Measurements from ENCODE around the gene VCAM1.
A peak's percentile ranks its signal among the peaks of the same experiment; 100 is the strongest.
"Not testable (repeated sequence)": the region's sequence is repeated elsewhere in the genome, so short reads cannot be mapped to it uniquely, and the experiment has no call there.

Gene VCAM1, protein sequence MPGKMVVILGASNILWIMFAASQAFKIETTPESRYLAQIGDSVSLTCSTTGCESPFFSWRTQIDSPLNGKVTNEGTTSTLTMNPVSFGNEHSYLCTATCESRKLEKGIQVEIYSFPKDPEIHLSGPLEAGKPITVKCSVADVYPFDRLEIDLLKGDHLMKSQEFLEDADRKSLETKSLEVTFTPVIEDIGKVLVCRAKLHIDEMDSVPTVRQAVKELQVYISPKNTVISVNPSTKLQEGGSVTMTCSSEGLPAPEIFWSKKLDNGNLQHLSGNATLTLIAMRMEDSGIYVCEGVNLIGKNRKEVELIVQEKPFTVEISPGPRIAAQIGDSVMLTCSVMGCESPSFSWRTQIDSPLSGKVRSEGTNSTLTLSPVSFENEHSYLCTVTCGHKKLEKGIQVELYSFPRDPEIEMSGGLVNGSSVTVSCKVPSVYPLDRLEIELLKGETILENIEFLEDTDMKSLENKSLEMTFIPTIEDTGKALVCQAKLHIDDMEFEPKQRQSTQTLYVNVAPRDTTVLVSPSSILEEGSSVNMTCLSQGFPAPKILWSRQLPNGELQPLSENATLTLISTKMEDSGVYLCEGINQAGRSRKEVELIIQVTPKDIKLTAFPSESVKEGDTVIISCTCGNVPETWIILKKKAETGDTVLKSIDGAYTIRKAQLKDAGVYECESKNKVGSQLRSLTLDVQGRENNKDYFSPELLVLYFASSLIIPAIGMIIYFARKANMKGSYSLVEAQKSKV

DNA sequence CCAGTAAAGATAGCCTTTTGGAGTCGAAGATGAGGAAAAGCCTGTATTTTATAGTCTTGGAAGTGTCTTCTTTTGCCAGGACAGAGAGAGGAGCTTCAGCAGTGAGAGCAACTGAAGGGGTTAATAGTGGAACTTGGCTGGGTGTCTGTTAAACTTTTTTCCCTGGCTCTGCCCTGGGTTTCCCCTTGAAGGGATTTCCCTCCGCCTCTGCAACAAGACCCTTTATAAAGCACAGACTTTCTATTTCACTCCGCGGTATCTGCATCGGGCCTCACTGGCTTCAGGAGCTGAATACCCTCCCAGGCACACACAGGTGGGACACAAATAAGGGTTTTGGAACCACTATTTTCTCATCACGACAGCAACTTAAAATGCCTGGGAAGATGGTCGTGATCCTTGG, at the start of gene VCAM1:
Gene VCAM1, plus strand, starts transcription at position 253 of the 400 bp plus-strand sequence. Its CDS starts 119 bp downstream, at position 372.
- H3K4me3 Mint-ChIP-seq = peak within 1 kb of the TSS; percentile 58 to 59
- H3K27me3 Mint-ChIP-seq = peaks cover 14% of the 10 kb centered on the region
- no peak within 1 kb of the TSS for H3K27ac Mint-ChIP-seq
- ATAC-seq (peak; percentile 38), DNase-seq (peak; percentile 9 to 10)
- H3K9me3 Mint-ChIP-seq = no peaks in the 10 kb centered on the region
- peaks cover 22% of the 10 kb centered on the region for H3K4me1 Mint-ChIP-seq

GRCh38 chr1:100670083-100670482, 49.5 kb upstream of the VCAM1 start:
- ATAC-seq (no peak), DNase-seq (no peak)
- Mint-ChIP-seq H3K27ac (no peak overlapping the region), H3K9me3 (peaks cover 0 to 15% of the 10 kb centered on the region in 2 donors), H3K4me1 (no peaks in the 10 kb centered on the region), H3K4me3 (no peak overlapping the region), H3K27me3 (peaks cover 7% of the 10 kb centered on the region)

- H3K27me3 Mint-ChIP-seq = peaks cover 7% of the 10 kb centered on the region
- no peaks in the 10 kb centered on the region for H3K4me1 Mint-ChIP-seq
- peaks cover 0 to 15% of the 10 kb centered on the region in 2 donors for H3K9me3 Mint-ChIP-seq
- no peak overlapping the region for H3K4me3 Mint-ChIP-seq
- DNase-seq = no peak
- ATAC-seq = no peak
- H3K27ac Mint-ChIP-seq = no peak overlapping the region
Measured at GRCh38 chr1:100671601-100672000, 47.9 kb upstream of the VCAM1 start.

DNA sequence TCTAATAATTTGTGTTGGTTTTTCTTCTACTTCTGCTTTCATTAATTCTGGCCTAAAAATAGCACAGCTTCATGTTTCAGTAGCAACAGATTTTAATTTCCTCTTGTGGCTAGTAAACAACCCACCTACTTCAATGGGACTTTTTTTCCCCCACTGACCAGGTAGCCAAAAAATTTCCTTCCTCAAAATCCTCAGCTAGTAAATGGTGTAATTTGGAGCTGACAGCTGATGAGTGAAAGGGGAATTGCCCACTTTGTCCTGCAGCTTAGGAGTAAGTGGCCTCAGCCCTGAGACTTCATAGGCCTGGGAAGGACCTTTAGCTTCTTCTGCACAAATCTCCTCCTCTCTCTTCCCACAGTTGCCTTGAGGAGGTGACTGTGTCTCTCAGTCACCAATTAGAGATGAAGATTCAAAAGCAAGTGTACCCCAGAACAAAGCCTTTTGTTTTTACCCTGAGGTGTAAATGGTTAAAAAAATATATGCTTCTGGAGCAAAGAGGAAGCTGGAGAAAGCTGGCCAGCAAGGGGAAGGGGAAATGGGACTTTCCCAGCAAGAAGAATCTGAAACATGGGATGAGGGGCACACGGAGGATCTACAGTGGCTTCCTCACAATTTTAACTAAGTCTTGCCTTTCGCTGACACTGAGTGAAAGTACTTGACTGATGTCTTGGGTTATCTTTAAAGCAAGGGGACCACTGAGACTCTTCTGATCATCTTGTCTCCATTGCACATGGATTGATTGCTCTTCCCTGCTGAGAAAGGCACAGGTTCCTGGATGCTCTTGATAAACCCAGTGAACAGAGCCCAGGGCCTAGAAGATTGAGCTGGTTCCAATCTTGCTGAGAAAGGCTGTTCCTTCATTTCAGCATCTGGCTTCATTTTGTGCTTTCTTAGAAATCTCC, 35.8 kb upstream of the VCAM1 start:
- H3K27ac Mint-ChIP-seq = peak overlapping the region in 1 of 2 donors; percentile 71
- peaks cover 9 to 18% of the 10 kb centered on the region in 2 donors for H3K9me3 Mint-ChIP-seq
- ATAC-seq (no peak), DNase-seq (no peak)
- peaks cover 2% of the 10 kb centered on the region for H3K27me3 Mint-ChIP-seq
- H3K4me1 Mint-ChIP-seq = no peaks in the 10 kb centered on the region
- no peak overlapping the region for H3K4me3 Mint-ChIP-seq

DNA sequence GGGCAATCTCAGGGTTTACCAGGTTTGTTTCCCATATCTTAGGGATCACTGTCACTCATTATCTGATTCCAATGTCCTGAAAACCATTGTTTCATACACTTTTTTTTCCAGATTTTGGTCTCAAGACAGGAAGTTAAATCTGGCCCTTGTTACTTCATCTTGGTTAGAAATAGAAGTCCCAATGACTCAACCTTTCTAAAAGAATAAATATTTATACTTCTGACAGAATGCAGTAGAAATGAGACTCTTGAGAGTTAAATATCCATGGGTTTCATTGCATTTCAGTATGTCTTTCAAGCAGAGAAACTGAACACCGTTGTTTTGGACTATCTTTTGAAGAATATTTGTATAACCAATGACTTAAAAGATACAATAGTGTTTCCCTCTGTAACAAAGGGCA, 19.8 kb upstream of the VCAM1 start:
- no peak for ATAC-seq
- DNase-seq = no peak
- H3K4me1 Mint-ChIP-seq = no peaks in the 10 kb centered on the region
- H3K27ac Mint-ChIP-seq = no peak overlapping the region
- H3K9me3 Mint-ChIP-seq = peaks cover 16% of the 10 kb centered on the region in 2 donors
- H3K4me3 Mint-ChIP-seq = no peak overlapping the region
- H3K27me3 Mint-ChIP-seq = peaks cover 21% of the 10 kb centered on the region

- no peak overlapping the region for H3K4me3 Mint-ChIP-seq
- H3K9me3 Mint-ChIP-seq = peaks cover 7 to 8% of the 10 kb centered on the region in 2 donors
- no peak for ATAC-seq
- H3K27me3 Mint-ChIP-seq = peaks cover 21% of the 10 kb centered on the region
- H3K4me1 Mint-ChIP-seq = no peaks in the 10 kb centered on the region
- DNase-seq = no peak
- no peak overlapping the region for H3K27ac Mint-ChIP-seq
Measured at GRCh38 chr1:100700586-100700985, 19.0 kb upstream of the VCAM1 start.

DNA sequence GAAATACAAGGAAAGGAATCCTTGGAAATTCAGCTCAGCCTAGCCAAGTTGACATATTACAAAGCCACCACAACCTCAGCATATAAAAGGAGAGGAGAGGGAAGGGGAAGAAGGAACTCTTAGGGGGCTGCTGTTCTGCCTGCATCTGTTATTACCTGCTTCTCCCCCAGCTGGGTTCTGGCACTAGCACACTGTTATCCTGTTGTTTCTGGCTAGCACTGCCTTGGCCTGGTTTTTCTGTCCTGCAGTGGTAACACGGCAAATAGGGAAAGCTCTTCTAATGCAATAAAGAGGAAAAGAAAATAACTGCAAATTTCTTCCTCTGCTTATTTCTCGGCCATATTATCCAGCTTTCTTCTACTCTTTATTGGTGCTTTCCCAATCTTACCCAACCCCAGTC, 16.5 kb upstream of the VCAM1 start:
- DNase-seq (no peak), ATAC-seq (no peak)
- Mint-ChIP-seq H3K4me1 (no peaks in the 10 kb centered on the region), H3K27ac (peak overlapping the region in 1 of 2 donors; percentile 27), H3K9me3 (peaks cover 5% of the 10 kb centered on the region in 2 donors), H3K4me3 (no peak overlapping the region), H3K27me3 (peaks cover 21% of the 10 kb centered on the region)

DNA sequence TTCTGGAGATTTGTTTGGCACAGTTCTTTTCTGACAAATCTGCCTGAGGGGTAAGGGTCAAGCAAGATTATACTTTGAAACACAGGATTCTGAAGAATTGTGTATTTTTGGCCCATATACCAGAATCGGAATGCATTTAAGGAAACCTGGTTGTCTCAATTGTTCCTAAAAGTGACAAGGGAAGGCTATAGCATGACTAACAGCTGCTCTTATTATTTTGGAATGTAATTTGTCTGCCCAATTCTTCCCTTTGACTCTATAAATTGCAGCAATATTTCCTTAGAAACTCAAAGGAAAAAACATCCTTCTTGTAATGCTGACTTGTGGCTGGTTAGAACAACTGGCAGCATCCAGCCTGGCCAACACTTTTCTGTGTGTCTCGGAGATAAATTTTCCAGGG, 15.8 kb upstream of the VCAM1 start:
- H3K4me1 Mint-ChIP-seq = peaks cover 6% of the 10 kb centered on the region
- ATAC-seq (no peak), DNase-seq (no peak)
- peaks cover 4 to 5% of the 10 kb centered on the region in 2 donors for H3K9me3 Mint-ChIP-seq
- H3K27ac Mint-ChIP-seq = no peak overlapping the region
- no peak overlapping the region for H3K4me3 Mint-ChIP-seq
- peaks cover 21% of the 10 kb centered on the region for H3K27me3 Mint-ChIP-seq

DNA sequence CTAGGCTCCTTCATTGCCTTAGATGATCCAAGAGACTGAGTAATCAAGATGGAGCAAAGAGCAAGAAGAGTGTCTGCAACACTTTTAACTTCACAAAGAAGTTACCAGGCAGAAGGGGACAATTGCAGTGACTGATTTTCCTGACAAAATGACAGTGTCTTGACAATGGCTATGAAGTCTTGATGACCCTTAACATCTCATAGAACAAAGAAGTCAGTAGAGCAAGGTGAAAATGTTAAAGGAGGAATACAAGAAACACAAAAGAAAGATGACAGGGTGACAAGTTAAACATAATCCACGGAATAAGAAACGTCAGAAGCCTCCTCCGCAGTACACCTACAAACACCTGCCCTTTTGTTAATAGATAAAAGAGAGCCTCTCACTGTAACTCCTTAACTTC, 15.1 kb upstream of the VCAM1 start:
- H3K9me3 Mint-ChIP-seq = no peaks in the 10 kb centered on the region
- no peak overlapping the region for H3K4me3 Mint-ChIP-seq
- ATAC-seq = no peak
- no peak overlapping the region for H3K27ac Mint-ChIP-seq
- peaks cover 15% of the 10 kb centered on the region for H3K27me3 Mint-ChIP-seq
- no peak for DNase-seq
- H3K4me1 Mint-ChIP-seq = peaks cover 12% of the 10 kb centered on the region

- Mint-ChIP-seq H3K9me3 (no peaks in the 10 kb centered on the region), H3K27me3 (peaks cover 6% of the 10 kb centered on the region), H3K27ac (no peak overlapping the region), H3K4me3 (no peak overlapping the region), H3K4me1 (peaks cover 14% of the 10 kb centered on the region)
- no peak for ATAC-seq
- DNase-seq = no peak
Measured at GRCh38 chr1:100706296-100706695, 13.2 kb upstream of the VCAM1 start.

DNA sequence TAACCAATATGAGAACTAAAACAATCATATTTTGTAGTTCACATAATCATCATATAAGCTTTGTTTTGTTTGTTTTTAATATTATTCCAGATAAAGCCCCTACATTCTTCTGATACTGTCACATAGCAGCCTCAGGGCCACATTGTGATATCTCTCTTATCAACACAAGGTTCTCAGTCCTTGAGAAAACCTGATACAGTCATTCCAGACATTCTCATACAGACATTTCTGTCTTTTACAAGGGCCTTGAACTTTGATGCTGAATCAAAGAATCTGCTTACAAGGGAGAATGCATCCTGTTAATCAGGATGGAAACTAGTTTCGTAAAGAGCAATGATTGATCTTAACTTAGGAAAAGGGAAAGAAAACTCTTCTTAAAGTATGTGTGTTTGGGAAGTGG, 12.7 kb upstream of the VCAM1 start:
- DNase-seq = no peak
- Mint-ChIP-seq H3K27me3 (peaks cover under 1% of the 10 kb centered on the region), H3K4me1 (peaks cover 19% of the 10 kb centered on the region), H3K27ac (no peak overlapping the region), H3K4me3 (no peak overlapping the region), H3K9me3 (no peaks in the 10 kb centered on the region)
- no peak for ATAC-seq

DNA sequence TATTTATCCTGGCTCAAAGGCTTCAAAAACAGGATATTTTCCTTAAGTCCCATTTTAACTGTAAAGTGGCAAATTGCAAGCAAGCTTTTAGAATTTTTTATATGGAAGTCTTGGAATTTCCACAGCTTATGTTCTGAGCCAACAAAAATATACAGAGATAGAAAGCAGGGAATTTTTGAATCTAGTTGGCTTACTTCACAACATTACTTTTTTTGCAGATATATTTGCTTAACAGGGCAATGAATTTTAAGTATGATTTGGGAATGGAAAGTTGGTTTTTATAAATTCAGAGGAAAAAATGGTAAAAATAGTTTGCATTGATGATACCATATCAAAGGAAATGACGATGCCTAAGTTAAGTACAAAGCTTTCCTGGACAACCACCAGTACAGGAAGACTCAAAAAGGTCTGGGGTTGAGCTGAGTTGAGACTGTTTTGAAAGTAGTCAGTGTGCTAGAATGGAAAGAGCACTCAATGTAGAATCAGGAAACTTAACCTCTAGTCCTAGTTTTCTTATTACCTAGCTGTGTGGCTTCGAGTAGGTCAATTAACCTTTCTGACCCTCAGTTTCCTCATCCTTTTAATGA, 11.0 kb upstream of the VCAM1 start:
- no peaks in the 10 kb centered on the region for H3K9me3 Mint-ChIP-seq
- H3K27me3 Mint-ChIP-seq = no peaks in the 10 kb centered on the region
- no peak for ATAC-seq
- no peak overlapping the region for H3K4me3 Mint-ChIP-seq
- DNase-seq = no peak
- H3K27ac Mint-ChIP-seq = no peak overlapping the region
- peaks cover 36% of the 10 kb centered on the region for H3K4me1 Mint-ChIP-seq

DNA sequence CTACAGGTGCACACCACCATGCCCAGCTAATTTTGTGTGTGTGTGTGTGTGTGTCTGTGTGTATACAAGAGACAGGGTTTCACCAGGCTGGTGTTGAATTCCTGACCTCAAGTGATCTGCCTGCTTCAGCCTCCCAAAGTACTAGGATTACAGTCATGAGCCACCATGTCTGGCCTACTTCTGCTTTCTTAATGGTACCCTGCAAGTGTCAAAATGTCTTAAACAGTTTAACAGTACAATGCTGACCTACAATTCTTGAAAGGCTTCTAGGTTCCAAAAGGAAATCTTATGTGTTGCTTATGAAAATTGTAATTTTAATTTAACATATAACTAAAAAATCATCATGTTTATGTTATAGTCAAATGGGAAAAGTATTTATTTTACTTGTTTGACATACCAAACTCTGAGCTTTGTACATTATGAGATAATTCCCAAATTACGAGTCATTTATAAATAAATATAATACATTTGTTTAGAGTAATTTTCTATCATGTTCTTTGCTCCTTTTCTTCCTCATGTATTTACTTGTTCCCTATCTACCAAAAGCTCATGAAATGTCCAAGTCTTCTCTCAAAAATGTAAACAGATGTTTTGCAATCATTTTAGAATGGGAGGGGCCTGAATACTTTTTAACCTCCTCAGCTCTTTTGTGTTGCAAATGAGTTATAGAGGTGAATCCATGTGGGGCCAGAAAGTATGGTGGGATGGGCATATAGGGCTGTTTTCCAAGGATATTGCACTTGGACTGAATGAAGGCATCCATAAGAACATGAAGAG, 8.4 kb upstream of the VCAM1 start:
- H3K4me1 Mint-ChIP-seq = peaks cover 51% of the 10 kb centered on the region
- DNase-seq = no peak
- H3K27me3 Mint-ChIP-seq = no peaks in the 10 kb centered on the region
- H3K4me3 Mint-ChIP-seq = no peak overlapping the region
- ATAC-seq = no peak
- no peaks in the 10 kb centered on the region for H3K9me3 Mint-ChIP-seq
- peak overlapping the region in 1 of 2 donors; percentile 61 for H3K27ac Mint-ChIP-seq

- not testable (repeated sequence) for H3K27me3 Mint-ChIP-seq, H3K9me3 Mint-ChIP-seq
- Mint-ChIP-seq H3K4me3 (peak overlapping the region; percentile 53), H3K27ac (peak overlapping the region; percentile 15 to 68), H3K4me1 (peaks cover 51% of the 10 kb centered on the region)
- peak; percentile 97 for ATAC-seq
- DNase-seq = peak; percentile 77 to 92
Measured at GRCh38 chr1:100713027-100713426, 6.5 kb upstream of the VCAM1 start.
